Prostate gland (tissue), 2 donors: ENCODE measurements around the gene TXNL4B.

ENCODE experiments used
- POLR2A ChIP-seq: fragments of 450-650 bp; IDR thresholded peaks from one replicate; pipeline ENCODE4 v1.6.1; 2016; ENCODE audit warnings: antibody characterized with exemption, mild to moderate bottlenecking
- TF ChIP-seq, protein P1 (sequence below), 4 experiments: fragments of 200-600 bp in 2 of 4; fragments of 450-650 bp in 2 of 4; sonication (generic) in 2 of 4; IDR thresholded peaks; 1 replicate in 3 of 4; 2 replicates in 1 of 4; pipeline ENCODE4 v1.5.1; 2016 to 2019; ENCODE audit warnings: antibody characterized with exemption in 4 of 4, mild to moderate bottlenecking in 2 of 4, moderate library complexity in 2 of 4

DNA sequence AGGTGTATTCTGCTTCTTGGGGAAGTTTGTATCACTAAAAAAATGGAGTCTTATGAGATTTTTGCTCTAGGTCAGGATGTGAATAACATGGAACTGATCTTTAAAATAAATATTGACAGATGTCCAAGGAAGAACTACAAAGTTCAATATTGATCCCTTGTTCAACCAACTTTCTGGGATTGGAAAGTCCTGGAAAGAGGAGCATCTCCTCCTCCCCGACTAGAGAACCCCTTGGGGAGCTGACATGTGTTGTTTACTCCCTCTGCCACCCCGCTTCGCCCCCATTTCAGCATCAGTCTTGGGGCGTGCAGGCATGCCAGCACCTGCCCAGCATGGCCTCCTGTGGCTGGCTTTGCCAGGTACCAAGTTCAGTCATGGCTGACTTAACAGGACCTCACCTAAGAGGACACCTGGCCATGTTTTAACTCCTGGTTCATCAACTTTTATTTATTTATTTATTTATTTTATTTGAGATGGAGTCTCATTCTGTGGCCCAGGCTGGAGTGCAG lies 44.7 kb upstream of the TXNL4B start:
- TF ChIP-seq, protein P1, sequence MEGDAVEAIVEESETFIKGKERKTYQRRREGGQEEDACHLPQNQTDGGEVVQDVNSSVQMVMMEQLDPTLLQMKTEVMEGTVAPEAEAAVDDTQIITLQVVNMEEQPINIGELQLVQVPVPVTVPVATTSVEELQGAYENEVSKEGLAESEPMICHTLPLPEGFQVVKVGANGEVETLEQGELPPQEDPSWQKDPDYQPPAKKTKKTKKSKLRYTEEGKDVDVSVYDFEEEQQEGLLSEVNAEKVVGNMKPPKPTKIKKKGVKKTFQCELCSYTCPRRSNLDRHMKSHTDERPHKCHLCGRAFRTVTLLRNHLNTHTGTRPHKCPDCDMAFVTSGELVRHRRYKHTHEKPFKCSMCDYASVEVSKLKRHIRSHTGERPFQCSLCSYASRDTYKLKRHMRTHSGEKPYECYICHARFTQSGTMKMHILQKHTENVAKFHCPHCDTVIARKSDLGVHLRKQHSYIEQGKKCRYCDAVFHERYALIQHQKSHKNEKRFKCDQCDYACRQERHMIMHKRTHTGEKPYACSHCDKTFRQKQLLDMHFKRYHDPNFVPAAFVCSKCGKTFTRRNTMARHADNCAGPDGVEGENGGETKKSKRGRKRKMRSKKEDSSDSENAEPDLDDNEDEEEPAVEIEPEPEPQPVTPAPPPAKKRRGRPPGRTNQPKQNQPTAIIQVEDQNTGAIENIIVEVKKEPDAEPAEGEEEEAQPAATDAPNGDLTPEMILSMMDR (IDR thresholded peaks at IDR 0.05) = no peak
- TF ChIP-seq POLR2A = no peak
